PC-9 (cell line): ENCODE measurements around the gene FGD5.

ENCODE experiments used
- CTCF ChIP-seq: fragments of 200-600 bp; sonication (generic); conservative IDR thresholded peaks from 2 replicates; pipeline ENCODE4 v1.6.1; 2017; ENCODE audit warnings: mixed run types, antibody characterized with exemption, mild to moderate bottlenecking, moderate library complexity
- EZH2 ChIP-seq: fragments of 200-600 bp; sonication (generic); IDR thresholded peaks from 2 replicates; pipeline ENCODE4 v1.8.0; 2017; ENCODE audit warnings: antibody characterized with exemption, low read depth

GRCh38 chr3:14788644-14789043 lies 30.1 kb upstream of the FGD5 start:
- TF ChIP-seq CTCF (no peak), EZH2 (no peak)
